Cardiac muscle cell (in vitro differentiated cells and primary cell): ENCODE results near the gene TOMM70. TPM values are rescaled to one million over a fixed set of nuclear protein-coding genes. Genes with fewer than 3 reads are reported as not detected.

Experiments
- DNase-seq, 2 donors: peaks; one replicate each; pipeline versions ENCODE4 v3.0.0 to v3.0.0-alpha.2; 2010 to 2017; ENCODE audit warnings: low read depth in 1 of 2, low spot score in 1 of 2
- H3K27ac ChIP-seq: fragments of 200-600 bp; sonication (generic); 2 replicates; pipeline ENCODE4 v1.5.1; 2016
- H3K27me3 ChIP-seq: fragments of 200-600 bp; sonication (generic); 2 replicates; pipeline ENCODE4 v1.6.0; 2016; ENCODE audit warnings: control low read depth
- H3K36me3 ChIP-seq: fragments of 200-600 bp; sonication (generic); 2 replicates; pipeline ENCODE4 v1.5.1; 2016; ENCODE audit warnings: control low read depth
- H3K4me1 ChIP-seq: fragments of 200-600 bp; sonication (generic); 2 replicates; pipeline ENCODE4 v1.8.1; 2017; ENCODE audit warnings: low read depth, mild to moderate bottlenecking, mixed run types
- H3K4me3 ChIP-seq: fragments of 200-600 bp; sonication (generic); 2 replicates; pipeline ENCODE4 v1.5.1; 2016; ENCODE audit warnings: mild to moderate bottlenecking
- H3K9me3 ChIP-seq: fragments of 200-600 bp; sonication (generic); 2 replicates; pipeline ENCODE4 v1.5.1; 2017; ENCODE audit warnings: low read depth, mild to moderate bottlenecking, control low read depth
- CTCF ChIP-seq: IDR thresholded peaks from 2 replicates; pipeline ENCODE4 v1.5.1; 2012; ENCODE audit warnings: low read depth, mild to moderate bottlenecking, low read length
- polyA plus RNA-seq: library from polyadenylated mRNA; unstranded; fragments of >200 nt; fragmentation: Nextera tagmentation; extraction: Ambion mirVana; gene quantifications from 2 replicates; pipeline ENCODE4 v1.2.1, GENCODE V29; 2016
- total RNA-seq: library from RNA; depleted of rRNA; stranded (reverse); fragments of >200 nt; gene quantifications from 2 replicates; pipeline ENCODE4 v1.2.3, GENCODE V29; 2016

Gene TOMM70
- total and polyA plus RNA-seq, 2 experiments from 2014 or later, result 34.3 to 43.5 TPM

GRCh38 chr3:100361897-100362296 is 39.0 kb downstream of the TOMM70 start:
- no peak for TF ChIP-seq CTCF
- no peak overlapping the region for H3K4me3 ChIP-seq
- H3K27me3 ChIP-seq, result no peaks in the 10 kb centered on the region
- H3K4me1 ChIP-seq, result no peaks in the 10 kb centered on the region
- H3K27ac ChIP-seq, result no peak overlapping the region
- DNase-seq, result no peak
- H3K36me3 ChIP-seq, result peaks cover 37% of the 10 kb centered on the region
- no peaks in the 10 kb centered on the region for H3K9me3 ChIP-seq

GRCh38 chr3:100360757-100361496 is 40.0 kb downstream of the TOMM70 start:
- peaks cover 33% of the 10 kb centered on the region for H3K36me3 ChIP-seq
- H3K27me3 ChIP-seq, result no peaks in the 10 kb centered on the region
- no peaks in the 10 kb centered on the region for H3K9me3 ChIP-seq
- H3K27ac ChIP-seq, result no peak overlapping the region
- H3K4me1 ChIP-seq, result no peaks in the 10 kb centered on the region
- TF ChIP-seq CTCF, result no peak
- no peak for DNase-seq
- H3K4me3 ChIP-seq, result no peak overlapping the region

- no peaks in the 10 kb centered on the region for H3K27me3 ChIP-seq
- no peaks in the 10 kb centered on the region for H3K9me3 ChIP-seq
- DNase-seq, result no peak
- H3K4me1 ChIP-seq, result no peaks in the 10 kb centered on the region
- H3K4me3 ChIP-seq, result no peak overlapping the region
- no peak for TF ChIP-seq CTCF
- peaks cover 28% of the 10 kb centered on the region for H3K36me3 ChIP-seq
- H3K27ac ChIP-seq, result no peak overlapping the region
Measured at GRCh38 chr3:100359035-100359434, 41.9 kb downstream of the TOMM70 start.

- H3K36me3 ChIP-seq, result peaks cover 22% of the 10 kb centered on the region
Measured at GRCh38 chr3:100358413-100358812, 42.5 kb downstream of the TOMM70 start.

GRCh38 chr3:100354850-100355249 is 46.0 kb downstream of the TOMM70 start:
- H3K27me3 ChIP-seq, result no peaks in the 10 kb centered on the region
- no peak overlapping the region for H3K4me3 ChIP-seq
- DNase-seq, result peak in 1 of 2 donors; percentile 48
- H3K36me3 ChIP-seq, result peaks cover 28% of the 10 kb centered on the region
- TF ChIP-seq CTCF, result no peak
- H3K9me3 ChIP-seq, result no peaks in the 10 kb centered on the region
- no peaks in the 10 kb centered on the region for H3K4me1 ChIP-seq
- no peak overlapping the region for H3K27ac ChIP-seq

More at GRCh38 chr3:100358413-100358812, 42.5 kb downstream of the TOMM70 start:
- no peak for TF ChIP-seq CTCF
- DNase-seq, result no peak
- Histone ChIP-seq H3K4me3 (no peak overlapping the region), H3K9me3 (no peaks in the 10 kb centered on the region), H3K4me1 (no peaks in the 10 kb centered on the region), H3K27ac (no peak overlapping the region), H3K27me3 (no peaks in the 10 kb centered on the region)
